Bronchial epithelial cell (primary cell): Measurements from ENCODE around the gene SAMMSON. TPM values are rescaled to one million over a fixed set of nuclear protein-coding genes. Genes with fewer than 3 reads are reported as not detected.

Source experiments
- DNase-seq: peaks from one replicate; pipeline ENCODE4 v3.0.0-alpha.2; 2010; ENCODE audit warnings: low read depth
- FAIRE-seq: peaks from 2 replicates; lab custom pipeline; 2011; peaks lifted over from hg19 to GRCh38; lab: Jason Lieb, UNC
- H3K27me3 ChIP-seq: 2 replicates; pipeline ENCODE4 v1.5.1; 2011; ENCODE audit warnings: low read length; ENCODE audit not compliant: control insufficient read depth, insufficient read depth
- H3K36me3 ChIP-seq: 2 replicates; pipeline ENCODE4 v1.5.1; 2011; ENCODE audit warnings: low read length; ENCODE audit not compliant: control insufficient read depth, insufficient read depth
- H3K4me3 ChIP-seq: 2 replicates; pipeline ENCODE4 v1.5.1; 2011; ENCODE audit warnings: mild to moderate bottlenecking, low read depth, low read length, control low read depth
- total RNA-seq: library from RNA; depleted of rRNA; stranded (reverse); fragments of >200 nt; gene quantifications from 2 replicates; pipeline ENCODE4 v1.2.1, GENCODE V29; 2014
- TF ChIP-seq, protein P1 (sequence below): IDR thresholded peaks from 2 replicates; pipeline ENCODE4 v1.5.1; 2011; ENCODE audit warnings: mild to moderate bottlenecking, moderate library complexity, low read length, control low read depth, inconsistent platforms; ENCODE audit not compliant: insufficient read depth, severe bottlenecking

SAMMSON gene
- total RNA-seq, 1 donor from 2014 or later, result not detected

DNA sequence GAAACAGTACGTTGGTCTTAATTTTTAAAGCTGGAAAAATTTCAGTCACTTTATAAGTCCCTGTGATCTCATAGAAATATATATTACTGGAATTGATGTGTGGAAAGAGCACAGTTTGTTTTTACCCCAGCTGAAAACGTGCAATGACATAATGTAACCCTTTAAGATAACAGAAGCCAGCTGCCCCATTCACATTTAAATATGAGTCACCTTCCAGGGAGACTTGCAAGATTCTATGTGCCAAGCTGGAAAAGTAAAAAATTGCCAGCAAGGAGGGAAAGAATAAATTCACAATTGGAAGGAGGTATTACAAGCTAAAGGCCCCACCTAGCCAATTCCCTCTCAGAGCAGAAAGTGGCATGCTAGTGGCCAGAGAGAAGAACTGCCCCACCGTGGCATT is 50.2 kb downstream of the SAMMSON start:
- TF ChIP-seq, protein P1, sequence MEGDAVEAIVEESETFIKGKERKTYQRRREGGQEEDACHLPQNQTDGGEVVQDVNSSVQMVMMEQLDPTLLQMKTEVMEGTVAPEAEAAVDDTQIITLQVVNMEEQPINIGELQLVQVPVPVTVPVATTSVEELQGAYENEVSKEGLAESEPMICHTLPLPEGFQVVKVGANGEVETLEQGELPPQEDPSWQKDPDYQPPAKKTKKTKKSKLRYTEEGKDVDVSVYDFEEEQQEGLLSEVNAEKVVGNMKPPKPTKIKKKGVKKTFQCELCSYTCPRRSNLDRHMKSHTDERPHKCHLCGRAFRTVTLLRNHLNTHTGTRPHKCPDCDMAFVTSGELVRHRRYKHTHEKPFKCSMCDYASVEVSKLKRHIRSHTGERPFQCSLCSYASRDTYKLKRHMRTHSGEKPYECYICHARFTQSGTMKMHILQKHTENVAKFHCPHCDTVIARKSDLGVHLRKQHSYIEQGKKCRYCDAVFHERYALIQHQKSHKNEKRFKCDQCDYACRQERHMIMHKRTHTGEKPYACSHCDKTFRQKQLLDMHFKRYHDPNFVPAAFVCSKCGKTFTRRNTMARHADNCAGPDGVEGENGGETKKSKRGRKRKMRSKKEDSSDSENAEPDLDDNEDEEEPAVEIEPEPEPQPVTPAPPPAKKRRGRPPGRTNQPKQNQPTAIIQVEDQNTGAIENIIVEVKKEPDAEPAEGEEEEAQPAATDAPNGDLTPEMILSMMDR, result no peak
- DNase-seq (peak; percentile 29), FAIRE-seq (no peak)

DNA sequence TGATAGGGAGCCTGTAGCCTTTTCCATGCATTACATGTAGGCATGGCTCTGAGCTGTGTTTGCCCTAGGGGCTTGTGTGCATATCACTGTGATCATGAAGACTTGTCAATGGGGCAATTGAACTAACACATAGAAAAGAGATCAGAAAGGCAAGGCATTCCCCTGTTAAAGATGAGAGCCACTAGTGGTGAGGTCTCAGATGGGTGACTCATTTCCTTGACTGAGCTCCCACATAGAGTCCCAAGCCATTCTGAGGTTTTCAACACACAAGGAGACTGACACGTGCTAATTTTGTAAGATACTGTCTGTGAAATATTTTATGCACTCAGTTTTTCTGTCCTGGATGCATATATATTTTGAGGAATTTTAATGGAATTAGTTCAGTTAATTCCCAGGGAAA is 53.8 kb downstream of the SAMMSON start:
- Histone ChIP-seq H3K4me3 (no peak overlapping the region), H3K27me3 (no peaks in the 10 kb centered on the region), H3K36me3 (no peaks in the 10 kb centered on the region)
- no peak for FAIRE-seq
- TF ChIP-seq, protein P1, result no peak
- DNase-seq, result peak; percentile 30

More for the DNA sequence above, 50.2 kb downstream of the SAMMSON start:
- Histone ChIP-seq H3K27me3 (no peaks in the 10 kb centered on the region), H3K4me3 (no peak overlapping the region), H3K36me3 (no peaks in the 10 kb centered on the region)

DNA sequence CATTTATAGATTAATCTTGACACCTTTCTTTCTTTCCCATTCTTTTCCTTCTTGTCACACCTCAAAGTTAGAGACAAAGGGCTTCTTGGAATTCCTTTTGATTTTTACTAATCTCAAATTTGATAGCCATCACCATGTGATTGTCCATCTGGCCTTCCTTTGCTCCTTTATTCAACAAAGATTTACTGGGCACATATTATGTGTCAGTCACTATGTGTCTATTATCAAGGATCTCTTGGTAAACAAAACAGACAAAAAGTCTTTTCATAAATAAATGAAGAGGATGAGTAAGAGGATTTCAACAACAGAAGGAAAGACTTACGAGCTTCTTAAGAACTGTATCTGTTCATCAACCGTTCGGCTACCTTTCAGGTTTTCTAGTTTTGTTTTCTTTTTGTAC is 56.5 kb downstream of the SAMMSON start:
- no peak for FAIRE-seq
- no peaks in the 10 kb centered on the region for H3K36me3 ChIP-seq

DNA sequence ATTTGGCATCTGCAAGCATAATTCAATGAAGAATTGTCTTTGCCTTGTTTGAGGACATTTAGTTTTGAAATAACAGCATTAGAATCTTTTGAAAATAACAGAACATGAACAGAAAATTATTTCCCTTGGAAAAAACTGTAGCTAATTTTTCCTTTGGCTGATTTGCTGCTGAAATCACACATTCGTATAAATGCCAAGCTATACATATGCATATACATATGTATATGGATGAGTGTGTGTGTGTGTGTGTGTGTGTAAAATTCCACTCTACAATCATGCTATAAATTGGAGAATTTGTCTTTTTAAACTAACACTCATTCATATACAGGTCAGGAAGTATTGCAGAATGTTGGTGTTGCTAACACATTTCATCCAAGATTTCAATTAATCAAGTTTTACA is 57.9 kb downstream of the SAMMSON start:
- FAIRE-seq (no peak), DNase-seq (no peak)
- no peaks in the 10 kb centered on the region for H3K27me3 ChIP-seq
- no peak overlapping the region for H3K4me3 ChIP-seq
- no peaks in the 10 kb centered on the region for H3K36me3 ChIP-seq
- TF ChIP-seq, protein P1, result no peak

More for the DNA sequence above, 56.5 kb downstream of the SAMMSON start:
- Histone ChIP-seq H3K27me3 (no peaks in the 10 kb centered on the region), H3K4me3 (no peak overlapping the region)
- DNase-seq, result no peak
- TF ChIP-seq, protein P1, result no peak

DNA sequence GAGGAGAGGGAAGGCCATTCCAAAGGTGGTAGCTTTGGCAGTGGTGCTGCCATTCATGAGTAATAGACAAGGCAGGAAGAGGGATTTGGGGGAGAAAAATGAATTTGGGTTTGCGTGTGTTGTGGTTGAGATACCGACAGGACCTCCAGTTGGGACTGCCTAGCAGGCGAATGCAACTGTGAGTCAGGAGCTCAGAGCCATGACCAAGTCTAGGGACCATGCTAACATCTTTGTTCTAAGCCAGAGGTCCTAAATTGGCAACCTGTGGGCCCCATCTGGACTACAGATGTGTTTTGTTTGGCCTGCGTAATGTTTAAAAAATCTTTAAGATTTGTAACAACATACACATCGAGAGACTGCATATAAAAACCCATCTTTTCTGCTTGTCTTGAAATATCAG is 61.6 kb downstream of the SAMMSON start:
- Histone ChIP-seq H3K4me3 (no peak overlapping the region), H3K27me3 (peaks cover 2% of the 10 kb centered on the region), H3K36me3 (no peaks in the 10 kb centered on the region)
- peak; percentile 70 for FAIRE-seq
- DNase-seq, result no peak
- TF ChIP-seq, protein P1, result no peak

DNA sequence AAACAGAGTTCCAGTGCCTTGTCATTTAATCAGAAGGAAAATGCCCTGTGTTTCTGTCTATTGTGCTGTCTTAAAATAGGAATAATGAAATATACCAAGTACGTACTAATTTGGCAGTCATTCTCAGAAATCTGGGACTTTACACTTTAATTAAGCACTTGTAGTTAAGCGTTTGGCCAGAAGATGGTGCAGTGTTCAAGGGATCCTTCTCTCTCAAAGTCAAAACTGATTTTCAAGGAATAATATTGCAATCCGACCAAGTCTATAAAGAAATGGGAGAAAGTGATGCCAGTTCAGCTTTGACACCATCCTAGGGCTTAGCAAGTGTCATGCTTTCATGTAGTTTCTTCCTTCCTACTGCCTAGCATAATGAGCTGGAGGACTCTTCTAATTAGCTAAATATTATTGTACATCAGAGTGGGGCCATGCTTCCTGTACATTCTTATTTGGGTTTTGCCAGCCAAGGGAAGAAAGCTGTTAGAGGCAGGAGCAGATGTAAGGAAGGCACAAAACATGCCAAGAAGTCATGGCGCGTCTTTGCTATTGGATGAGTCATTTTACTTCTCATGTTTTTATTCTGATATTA is 64.8 kb downstream of the SAMMSON start:
- no peaks in the 10 kb centered on the region for H3K36me3 ChIP-seq
- peaks cover 2% of the 10 kb centered on the region for H3K27me3 ChIP-seq
- peak; percentile 46 for DNase-seq
- FAIRE-seq, result no peak
- TF ChIP-seq, protein P1, result peak; percentile 63
- no peak overlapping the region for H3K4me3 ChIP-seq
